ENCODE data around the gene SLC41A3.
"Not testable (repeated sequence)": the region's sequence is repeated elsewhere in the genome, so short reads cannot be mapped to it uniquely, and the experiment has no call there.

Gene SLC41A3

DNA sequence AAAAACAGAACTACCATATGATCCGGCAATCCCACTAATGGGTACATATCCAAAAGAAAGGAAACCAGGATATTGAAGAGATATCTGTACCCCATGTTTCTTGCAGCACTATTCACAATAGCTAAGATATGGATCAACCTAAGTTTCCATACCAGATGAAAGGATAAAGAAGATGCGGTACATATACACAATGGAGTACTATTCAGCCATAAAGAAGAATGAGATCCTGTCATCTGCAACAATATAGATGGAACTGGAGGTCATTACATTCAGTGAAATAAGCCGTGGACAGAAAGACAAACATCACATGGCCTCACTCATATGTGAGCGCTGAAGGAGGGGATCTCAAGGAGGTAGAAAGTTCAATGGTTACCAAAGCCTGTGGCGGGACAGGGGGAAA, 3.0 kb downstream of the SLC41A3 start:
- DNase-seq = no peak

DNA sequence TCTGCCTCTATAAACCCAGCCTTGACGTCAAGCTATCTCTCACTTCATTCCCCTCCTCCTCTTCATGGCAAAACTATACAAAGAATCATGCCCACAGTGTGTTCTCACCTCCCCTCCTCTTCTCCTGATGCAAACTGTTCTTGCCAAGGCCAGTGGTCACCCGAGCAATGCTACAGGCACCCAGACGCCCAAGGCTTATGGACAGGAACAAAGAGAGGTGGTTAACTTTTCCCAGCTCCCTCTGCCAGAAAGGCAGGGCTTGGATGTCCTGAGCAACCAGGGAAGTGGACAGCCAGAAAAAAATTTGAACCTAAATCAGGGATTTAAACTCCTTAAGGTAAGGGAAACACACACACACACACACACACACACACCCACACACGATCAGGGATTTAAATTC, 5.1 kb downstream of the SLC41A3 start:
- no peak for DNase-seq

DNA sequence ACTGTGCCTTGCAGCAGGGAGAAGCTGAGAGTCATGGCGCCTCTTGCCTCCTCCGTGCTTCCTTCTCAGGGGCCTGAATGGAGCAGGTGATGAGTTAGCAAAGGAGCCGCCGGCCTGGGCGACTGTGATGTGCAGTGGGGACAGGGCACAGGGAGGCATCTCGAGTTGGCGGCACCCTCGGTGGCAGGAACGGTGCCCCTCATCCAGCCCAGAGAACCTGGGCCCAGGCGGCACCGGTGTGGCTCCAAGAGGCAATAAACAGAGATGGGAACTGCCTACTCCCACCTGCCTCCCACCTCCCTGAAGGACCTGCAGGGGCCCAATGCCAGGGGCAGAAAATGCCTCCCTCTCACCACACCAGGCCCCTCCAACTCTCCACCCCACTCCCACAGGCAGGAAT, 6.2 kb downstream of the SLC41A3 start:
- DNase-seq = no peak

DNA sequence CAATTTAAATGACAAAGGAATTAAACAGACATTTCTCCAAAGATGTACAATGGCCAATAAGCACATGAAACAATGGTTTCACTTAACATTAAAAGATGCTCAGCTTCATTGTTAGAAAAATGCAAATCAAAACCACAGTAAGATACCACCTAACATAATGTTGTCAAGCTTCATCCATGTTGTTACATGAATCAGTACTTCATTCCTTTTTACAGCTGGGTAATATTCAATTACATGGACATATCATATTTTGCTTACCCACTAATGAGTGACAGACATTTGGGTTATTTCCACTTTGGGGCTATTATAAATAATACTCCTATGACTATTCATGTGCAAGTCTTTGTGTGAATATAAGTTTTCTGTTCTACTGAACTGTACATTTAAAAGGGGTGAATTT, 7.8 kb downstream of the SLC41A3 start:
- no peak for DNase-seq

DNA sequence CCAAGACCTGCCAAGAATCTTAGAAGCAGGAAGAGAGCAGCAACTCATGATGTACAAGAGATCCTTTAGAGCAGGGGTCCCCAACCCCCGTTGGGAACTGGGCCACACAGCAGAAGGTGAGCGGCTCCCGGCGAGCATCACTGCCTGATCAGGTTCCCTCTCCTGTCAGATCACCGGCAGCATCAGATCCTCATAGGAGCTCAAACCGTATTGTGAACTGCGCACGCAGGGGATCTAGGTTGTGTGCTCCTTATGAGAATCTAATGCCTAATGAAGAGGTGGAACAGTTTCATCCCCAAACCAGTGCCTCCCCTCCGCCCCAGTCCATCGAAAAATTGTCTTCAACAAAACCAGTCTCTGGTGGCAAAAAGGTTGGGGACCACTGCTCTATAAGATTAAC, 13.8 kb downstream of the SLC41A3 start:
- no peak for DNase-seq

DNA sequence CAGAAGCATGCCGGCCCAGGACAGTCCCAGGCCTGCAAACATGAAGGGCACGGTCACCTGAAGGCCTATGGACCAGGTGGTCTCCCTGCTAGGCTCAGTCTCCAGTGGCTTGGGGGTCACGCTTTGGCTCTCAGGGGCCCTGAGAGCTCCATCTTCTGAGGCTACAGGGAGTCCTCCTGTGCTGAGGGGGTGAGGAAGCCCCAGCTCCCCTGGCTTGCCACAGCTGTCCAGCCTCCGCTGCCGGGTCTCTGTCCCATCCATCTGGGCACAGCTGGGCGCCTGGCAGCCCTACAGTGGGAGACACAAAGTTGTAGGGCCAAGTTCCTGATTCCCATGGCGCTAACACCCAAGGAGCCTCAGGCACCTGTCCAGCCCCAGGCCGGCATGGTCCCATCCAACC, 16.0 kb downstream of the SLC41A3 start:
- DNase-seq = no peak

DNA sequence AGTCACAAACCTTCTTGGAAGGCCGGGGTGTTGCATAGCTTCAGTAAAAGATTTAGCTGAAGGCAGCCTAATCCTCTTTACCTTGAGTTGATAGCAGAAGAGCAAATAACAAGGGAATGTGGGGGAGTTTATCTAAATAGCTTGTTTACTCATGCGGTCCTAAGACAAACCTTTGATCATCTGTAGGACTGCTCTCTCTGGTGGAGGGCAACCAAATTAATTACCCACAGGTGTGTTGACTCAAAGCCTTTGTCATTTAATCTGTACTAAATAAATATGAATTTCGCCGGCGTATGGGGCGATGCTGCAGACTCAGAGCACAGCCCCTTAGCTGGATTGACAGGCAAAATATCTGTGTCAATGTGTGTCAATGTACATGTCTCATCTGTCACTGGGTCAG, 17.2 kb downstream of the SLC41A3 start:
- not testable (repeated sequence) for DNase-seq

DNA sequence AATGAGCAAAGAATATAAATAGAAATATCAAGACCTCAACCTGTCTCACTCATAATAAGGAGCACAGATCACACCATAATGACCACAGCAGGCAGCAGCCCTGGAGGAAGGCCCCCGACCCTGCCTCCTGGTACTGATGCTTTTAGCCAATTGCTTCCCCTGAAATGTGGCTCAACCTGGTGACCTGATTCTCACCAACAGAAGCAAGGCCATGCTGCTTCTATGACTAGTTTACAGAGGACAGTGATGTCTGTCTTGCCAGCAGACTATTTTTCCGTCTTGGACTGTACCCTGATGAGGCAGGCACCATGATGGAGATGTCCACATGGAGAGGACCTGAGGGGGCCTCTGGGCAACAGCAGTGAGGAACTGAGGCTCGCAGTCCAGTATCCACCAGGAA, 18.0 kb downstream of the SLC41A3 start:
- no peak for DNase-seq

DNA sequence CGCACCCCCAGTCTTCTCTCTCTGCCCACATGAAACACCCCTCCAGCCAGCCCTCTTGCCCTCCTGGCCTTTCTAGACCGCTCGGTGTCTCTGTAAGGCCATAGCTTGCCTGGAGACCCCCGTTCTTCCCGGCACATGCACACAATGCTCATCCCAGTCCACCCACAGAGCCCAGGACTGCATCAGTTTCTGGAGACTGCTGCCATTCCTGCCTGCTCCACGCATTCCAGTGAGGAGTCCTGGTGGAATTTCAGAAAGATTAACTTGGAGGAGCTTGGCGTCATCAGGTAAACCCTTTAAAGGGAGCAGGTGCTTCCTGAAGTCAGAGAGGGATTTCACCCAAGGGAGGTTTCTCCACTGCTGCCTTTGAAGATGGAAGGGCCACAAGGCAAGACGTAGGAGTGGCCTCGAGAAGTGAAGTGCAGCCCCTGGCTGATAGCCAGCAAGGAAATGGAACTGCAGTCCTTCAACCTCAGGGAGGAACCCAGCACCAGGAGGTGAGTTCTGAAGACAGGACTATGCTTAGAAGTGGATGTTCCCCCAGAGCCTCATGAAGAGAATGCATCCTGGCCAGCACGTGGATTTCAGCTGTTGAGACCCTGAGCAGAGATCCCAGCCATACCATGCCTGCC, 19.2 kb downstream of the SLC41A3 start:
- DNase-seq = no peak

DNA sequence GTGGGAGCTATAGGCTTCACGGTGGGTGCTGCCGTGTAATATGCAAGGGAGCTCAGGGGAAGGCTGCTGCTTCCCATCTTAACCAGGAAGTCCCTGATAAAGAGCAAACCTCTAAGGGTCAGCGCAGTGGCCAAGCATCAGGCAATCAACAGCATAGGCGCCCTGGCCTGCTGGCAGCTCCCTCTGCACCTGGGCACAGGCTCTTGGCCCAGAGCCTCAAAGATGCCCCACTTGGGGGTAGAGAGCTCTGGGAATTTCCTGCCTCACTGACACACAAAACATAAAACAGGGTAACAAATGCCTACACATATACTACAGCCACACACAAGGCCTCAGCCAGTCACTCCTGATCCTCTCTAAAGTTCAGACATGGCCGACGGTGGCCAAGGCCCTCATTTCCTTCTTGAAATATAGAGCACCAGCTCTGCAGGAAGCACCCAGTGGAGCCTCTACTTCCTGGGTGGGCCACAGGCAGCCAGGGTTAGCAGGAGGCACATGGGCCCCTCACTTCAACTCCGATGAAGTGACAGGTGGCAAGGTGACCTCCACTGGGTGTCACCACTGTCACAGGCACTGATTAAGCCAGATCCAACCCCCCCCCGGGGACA, 20.5 kb downstream of the SLC41A3 start:
- DNase-seq = no peak

DNA sequence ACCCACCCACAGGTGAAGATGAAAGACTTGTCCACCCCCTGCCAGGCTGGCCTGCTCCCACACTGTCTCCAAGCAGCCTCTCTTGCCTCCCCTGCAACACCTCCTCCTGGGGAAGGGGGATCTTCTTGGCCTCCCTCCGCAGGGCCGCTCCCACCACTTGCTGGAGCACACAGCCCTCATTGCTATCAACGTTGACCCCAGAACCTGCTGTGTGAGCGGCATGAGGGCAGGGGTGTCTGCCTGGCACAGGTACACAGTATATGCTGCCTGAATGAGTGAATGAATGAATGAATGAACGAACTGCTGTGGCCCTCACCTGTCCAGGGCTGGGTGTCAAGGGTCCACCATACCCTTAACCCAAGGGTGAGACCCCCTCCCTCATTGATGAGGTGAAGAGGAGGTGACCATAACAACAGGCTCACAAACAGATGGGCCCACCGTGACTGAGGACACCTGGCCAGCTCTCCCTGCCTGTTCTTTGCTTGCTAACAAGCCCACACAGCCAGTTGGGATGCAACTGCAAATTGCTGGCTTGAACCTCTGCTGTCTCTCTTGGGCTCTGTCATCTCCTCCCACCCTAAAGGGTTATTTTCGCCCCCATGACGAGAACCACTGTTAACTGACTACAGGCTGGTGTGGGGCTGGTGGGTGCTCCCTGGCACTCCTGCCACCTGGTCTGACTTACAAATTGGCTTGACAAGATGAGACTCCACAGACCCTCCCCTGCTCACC, 22.5 kb downstream of the SLC41A3 start:
- no peak for DNase-seq

DNA sequence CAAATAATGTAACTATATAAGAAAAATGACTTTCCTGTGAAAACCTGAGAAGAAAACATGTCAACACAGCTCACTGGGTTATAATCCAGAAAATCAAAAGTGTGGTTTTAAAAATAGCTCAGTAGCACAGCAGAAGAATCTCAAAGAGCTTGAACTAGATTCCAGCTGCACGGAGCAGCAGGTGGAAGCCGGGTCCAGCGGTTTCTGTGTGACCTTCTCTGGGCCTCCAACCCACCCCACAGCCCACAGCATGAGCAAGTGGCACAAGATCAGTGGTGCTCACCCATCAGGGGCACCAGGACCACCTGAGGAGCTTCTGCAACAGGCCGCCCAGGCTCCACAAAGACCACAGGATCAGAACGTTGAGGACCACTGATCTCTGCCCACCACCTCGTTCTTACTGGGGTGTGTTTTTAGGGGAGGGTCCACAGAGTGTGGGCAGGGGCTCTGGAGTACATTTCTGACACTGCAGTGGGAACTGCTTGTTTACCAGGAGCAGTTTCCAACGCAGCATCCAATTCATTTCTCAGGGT, 23.2 kb downstream of the SLC41A3 start:
- DNase-seq = no peak

DNA sequence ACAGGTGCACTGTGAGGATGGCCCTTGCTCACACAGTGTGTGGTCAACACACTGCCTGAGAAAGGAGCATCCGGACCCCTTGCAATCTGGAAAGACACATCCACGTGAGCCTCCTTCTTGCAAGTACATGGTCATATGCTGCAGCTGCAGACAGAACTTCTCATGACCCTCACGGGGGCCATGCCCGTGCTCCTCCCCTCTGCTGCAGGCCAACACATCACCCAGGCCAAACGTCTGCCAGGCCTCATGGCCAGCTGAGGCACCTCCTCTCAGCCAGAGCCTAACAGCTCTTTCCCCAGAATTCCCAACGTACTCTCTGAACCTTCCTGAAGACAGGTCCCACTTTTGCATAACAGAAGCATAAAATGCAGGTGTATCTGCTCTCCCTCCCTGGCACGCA, 25.3 kb downstream of the SLC41A3 start:
- no peak for DNase-seq

DNA sequence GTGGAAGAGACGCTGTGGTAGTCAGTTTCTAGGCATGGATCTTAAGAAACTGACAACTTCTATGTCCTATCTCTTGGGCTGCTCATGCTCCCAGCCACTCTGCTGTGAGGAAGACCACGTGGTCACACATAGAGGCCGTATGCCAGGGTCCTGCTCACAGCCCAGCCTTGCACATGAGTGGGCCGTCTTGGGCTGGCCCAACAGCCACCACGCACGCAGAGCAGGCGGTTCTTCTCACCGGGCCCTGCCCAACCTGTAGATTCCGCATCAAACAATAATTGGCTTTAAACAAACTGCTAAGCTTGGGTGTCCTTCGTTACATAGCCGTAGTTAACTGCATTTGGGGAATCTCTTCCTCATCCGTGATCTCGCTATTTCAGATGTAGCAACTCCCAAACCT, 26.0 kb downstream of the SLC41A3 start:
- DNase-seq = no peak

DNA sequence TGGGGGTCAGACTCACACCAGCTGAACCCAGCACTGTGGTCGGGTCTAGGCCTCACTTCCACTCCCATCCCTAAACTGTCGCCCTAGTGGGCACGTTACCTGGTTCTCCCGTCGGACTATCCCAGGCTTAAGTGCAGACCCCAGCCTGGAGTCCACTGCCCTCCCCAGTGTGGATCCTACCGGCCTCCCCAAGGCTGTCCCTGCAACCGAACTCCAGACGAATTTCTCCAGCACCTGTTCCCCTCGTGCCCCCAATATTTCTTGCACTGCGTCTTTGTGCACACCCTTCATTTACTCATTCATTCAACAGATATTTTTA, 26.5 kb downstream of the SLC41A3 start:
- no peak for DNase-seq

DNA sequence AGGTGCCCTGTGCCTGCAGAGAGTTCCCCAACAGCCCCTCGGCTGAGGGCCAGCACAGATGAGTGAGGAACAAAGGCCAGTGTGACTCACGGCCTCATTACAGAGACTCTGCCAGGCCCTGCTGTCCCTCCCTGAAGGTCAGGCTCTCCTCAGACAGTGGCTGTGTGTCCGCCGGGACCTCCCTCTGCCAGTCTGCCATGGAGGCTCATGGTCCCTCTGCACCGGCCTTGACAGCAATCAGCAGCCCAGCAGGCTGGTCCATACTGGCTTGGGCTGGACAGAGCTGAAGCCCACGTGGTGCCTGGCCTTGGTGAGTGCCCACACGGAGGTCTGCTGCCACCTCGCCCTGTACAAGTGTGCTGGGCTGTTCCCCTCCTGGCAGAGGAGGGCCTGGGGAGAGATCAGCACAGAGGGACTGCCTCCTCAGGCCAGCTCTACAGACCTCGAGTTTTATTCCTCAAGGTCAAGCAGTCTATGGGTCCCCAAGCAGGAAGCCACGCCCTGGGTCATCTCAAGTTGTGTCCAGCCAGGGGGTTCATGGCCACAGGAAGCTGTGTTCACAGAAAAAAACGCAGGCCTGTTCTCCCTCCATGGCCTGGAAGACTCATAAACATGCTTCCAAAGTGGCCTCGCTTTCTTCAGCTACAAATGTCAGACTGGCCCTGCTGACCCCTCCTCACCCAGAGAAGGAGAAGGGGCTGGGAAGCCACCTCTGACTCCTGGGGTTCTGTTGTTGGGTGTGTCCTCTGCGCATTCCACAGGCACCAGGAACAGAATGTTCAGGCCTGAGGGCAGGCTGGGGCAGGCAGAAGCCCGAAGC, 27.0 kb downstream of the SLC41A3 start:
- no peak for DNase-seq

DNA sequence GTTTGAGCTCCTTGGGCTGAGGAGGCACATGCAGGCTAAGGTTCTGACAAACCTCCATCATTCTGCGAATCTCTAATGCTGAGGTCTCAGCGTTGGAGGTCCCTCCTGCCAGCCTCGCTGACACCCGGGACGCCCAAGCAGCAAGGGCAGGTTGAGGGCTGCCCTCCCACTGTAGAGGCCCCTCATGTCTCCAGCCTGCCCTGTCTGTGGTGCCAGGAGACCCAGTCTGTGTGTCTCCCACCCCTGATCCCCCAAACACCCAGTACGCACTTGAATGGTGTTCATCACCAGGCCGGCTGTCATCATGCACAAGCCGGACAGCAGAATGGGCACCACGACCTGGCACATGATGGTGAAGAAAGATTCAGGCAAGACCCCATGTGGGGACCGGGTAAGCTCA, 27.8 kb downstream of the SLC41A3 start:
- DNase-seq = no peak

DNA sequence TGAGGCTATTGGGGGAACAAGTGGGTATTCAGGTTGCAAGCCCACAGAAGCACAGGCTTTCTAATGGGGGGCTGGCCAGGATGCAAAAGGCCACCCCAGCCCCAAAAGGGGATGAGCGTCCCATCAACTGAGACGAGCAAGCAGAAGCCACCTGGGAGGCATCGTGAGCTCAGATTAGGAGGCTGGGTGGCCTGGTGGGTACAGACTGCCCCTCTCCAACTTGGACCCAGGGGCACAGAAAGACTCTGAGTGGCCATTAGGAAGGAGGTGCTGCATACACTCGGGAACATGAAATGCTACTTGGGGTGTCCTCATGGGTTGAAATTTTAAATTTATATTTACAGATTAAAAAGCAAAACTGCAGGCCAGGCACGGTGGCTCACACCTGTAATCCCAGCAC, 29.1 kb downstream of the SLC41A3 start:
- DNase-seq = no peak

DNA sequence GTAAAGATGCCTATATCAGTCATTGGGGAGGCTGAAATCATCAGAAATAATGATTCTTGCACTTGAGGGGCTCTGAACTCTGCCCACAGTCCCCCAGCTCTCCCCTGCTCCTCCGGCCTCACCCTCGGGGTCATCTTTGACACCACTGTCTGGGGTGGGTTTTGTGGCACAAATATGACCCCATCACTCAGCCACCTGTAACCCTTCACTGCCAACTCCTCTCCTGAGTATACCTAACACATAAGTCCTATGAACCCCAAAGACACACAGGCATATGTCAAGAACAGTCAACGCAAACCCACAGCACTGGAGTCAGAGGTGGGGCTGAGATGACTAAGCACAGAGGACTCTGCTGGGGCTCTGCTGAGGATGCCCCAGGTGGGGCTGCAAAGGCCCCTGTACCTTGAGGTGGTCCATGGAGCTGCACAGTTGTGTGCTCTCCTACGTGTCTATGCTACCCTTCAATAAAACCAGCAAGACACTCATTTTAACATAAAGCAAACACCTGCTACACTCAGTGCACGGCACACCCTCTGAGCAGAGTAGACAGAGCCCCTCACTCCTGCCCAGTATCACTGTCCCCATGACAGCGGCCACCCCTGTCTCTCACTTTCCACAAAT, 29.9 kb downstream of the SLC41A3 start:
- DNase-seq = no peak

DNA sequence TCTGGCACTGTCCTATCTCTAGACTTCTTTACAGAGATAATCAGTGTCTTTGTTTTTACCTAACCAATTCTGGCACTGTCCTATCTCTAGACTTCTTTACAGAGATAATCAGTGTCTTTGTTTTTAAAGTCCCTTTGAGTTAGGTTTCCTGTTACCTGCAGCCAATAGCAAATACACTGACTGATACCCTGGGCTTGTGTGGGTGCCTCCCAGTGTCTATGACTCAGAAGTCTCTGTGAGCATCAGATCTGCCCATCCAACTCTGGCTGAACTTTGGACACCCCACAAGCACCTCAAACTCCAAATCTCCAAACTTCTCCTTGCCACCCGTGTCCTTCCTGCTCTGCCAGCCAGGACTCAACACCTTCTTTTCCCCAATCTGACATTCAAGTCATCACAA, 30.4 kb downstream of the SLC41A3 start:
- DNase-seq = no peak

DNA sequence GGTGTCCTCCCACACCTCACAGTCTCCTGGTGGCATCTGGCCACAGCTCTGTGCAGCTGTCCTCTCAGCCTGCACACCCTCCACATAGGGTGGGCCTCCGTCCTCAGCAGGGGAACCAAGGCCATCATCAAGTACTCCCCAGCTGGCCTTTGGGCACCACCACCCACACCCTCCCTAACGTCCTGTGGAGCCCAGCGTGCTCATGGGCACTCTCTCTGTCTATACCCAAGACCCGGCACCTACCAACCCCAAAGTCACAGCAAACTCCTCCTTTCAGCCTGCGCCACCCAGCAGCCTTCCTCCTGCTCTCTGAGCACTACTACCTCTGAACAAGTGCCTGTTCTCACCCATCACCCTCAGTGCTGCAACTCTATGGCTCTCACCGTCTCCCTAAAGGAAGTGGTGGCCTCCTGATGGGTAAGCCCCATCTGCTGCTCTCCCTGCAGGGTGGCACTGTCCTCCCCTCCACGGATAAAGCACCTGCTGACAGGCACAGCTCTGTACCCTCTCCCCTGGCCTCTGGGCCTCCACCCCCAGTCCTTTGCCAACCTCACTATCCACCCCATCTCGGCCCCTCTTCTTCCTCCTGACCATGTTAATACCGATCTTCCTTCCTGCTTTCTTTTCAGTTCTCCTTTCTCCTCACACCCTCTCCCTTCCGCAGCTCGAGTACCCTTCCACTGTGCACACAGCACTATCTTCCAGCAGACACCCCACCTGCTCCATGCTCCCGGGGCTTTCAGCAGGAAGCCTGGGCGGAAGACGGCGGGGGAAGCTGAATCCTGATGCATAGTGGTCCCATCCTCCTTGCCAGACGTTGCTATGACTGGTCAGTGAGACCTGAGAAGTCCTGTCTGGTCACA, 31.5 kb downstream of the SLC41A3 start:
- no peak for DNase-seq

DNA sequence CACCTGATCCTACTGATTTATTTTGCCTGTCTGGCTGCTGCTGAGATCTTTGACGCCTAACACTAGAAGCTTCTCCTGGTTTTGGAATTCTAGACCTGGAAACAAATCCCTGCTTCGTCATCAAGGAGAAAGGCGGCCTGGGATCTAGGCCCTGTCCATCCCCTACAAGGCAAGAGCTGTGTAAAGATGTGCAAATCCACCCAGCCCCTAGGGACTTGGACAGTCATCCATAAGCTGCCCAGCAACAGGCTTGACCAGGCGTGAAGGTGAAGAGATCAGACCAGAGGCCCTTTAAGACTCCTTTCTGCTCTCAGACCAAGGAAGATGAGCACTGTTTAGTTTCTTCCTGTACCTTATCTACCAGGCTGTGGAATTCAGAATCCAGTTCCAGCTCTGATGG, 32.2 kb downstream of the SLC41A3 start:
- no peak for DNase-seq
